GM18520 (cell line): ENCODE measurements around the gene ZNF516.

Source experiments
- ATAC-seq: cut with Tn5 transposase; IDR thresholded peaks from one replicate; pipeline ENCODE4 v1.9.1; 2021; ENCODE audit not compliant: unreplicated experiment

ZNF516 gene

GRCh38 chr18:76349067-76349715, 145.9 kb downstream of the ZNF516 start:
- no peak for ATAC-seq

- ATAC-seq: no peak
These were observed 146.6 kb downstream of the ZNF516 start for GRCh38 chr18:76348267-76349066.

GRCh38 chr18:76347341-76347740, 147.7 kb downstream of the ZNF516 start:
- ATAC-seq: no peak

GRCh38 chr18:76346490-76347130, 148.4 kb downstream of the ZNF516 start:
- ATAC-seq: no peak

GRCh38 chr18:76345901-76346300, 149.1 kb downstream of the ZNF516 start:
- no peak for ATAC-seq

GRCh38 chr18:76343938-76344569, 151.0 kb downstream of the ZNF516 start:
- ATAC-seq: no peak

- no peak for ATAC-seq
These were observed 154.6 kb downstream of the ZNF516 start for GRCh38 chr18:76340410-76340809.

GRCh38 chr18:76339246-76339620, 155.8 kb downstream of the ZNF516 start:
- ATAC-seq: no peak

GRCh38 chr18:76338619-76339245, 156.3 kb downstream of the ZNF516 start:
- no peak for ATAC-seq

GRCh38 chr18:76338088-76338487, 157.0 kb downstream of the ZNF516 start:
- no peak for ATAC-seq

- ATAC-seq: no peak
These were observed 159.0 kb downstream of the ZNF516 start for GRCh38 chr18:76335859-76336640.

- ATAC-seq: no peak
These were observed 166.9 kb downstream of the ZNF516 start for GRCh38 chr18:76328140-76328539.

GRCh38 chr18:76323891-76324290, 171.2 kb downstream of the ZNF516 start:
- no peak for ATAC-seq

GRCh38 chr18:76322686-76323085, 172.4 kb downstream of the ZNF516 start:
- ATAC-seq: no peak

GRCh38 chr18:76319366-76319765, 175.7 kb downstream of the ZNF516 start:
- no peak for ATAC-seq

- no peak for ATAC-seq
These were observed 176.4 kb downstream of the ZNF516 start for GRCh38 chr18:76318607-76319006.

- ATAC-seq: no peak
These were observed 177.9 kb downstream of the ZNF516 start for GRCh38 chr18:76317136-76317535.

GRCh38 chr18:76315722-76316230, 179.3 kb downstream of the ZNF516 start:
- no peak for ATAC-seq

- ATAC-seq: no peak
These were observed 180.5 kb downstream of the ZNF516 start for GRCh38 chr18:76314496-76314895.

- ATAC-seq: no peak
These were observed 181.0 kb downstream of the ZNF516 start for GRCh38 chr18:76314015-76314414.
